ENCODE measurements around the gene CYB561D2. TPM values are rescaled to one million over a fixed set of nuclear protein-coding genes. Genes with fewer than 3 reads are reported as not detected.
A peak's percentile ranks its signal among the peaks of the same experiment; 100 is the strongest.

Gene CYB561D2
- total RNA-seq, 4 donors from 2014 or later: 3.6 to 23.8 (median 11.3) TPM

DNA sequence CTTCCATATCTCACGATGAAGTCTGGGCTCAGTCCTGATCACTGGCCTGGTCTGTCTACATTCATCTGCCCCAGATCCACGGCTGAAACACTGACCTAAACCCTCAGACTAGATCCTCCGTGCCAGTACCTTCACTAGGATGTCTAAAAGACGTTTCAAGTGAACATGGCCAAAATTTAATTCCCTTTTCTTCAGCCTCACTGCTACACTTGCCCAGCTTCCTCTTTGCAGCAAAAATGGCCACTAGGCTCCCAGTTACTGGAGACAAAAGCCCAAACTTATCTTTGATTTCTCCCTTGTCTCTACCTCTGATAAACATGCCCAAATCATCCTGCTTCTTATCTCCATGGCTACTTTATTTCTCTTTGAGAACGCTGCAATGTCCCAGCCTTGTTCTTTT, 11.7 kb upstream of the CYB561D2 start:
- Histone ChIP-seq H3K4me1 (peaks cover 3 to 6% of the 10 kb centered on the region in 2 donors), H3K27me3 (no peaks in the 10 kb centered on the region), H3K36me3 (no peaks in the 10 kb centered on the region), H3K4me3 (no peak overlapping the region), H3K9me3 (no peaks in the 10 kb centered on the region), H3K27ac (peak overlapping the region; percentile 94 to 99)
- DNase-seq: no peak
- intact Hi-C loops (cut with DNase I; ENCODE audit: low total_unique reads): no loop called here
- TF ChIP-seq POLR2A (IDR thresholded peaks at IDR 0.05): no peak
- TF ChIP-seq, protein P1, sequence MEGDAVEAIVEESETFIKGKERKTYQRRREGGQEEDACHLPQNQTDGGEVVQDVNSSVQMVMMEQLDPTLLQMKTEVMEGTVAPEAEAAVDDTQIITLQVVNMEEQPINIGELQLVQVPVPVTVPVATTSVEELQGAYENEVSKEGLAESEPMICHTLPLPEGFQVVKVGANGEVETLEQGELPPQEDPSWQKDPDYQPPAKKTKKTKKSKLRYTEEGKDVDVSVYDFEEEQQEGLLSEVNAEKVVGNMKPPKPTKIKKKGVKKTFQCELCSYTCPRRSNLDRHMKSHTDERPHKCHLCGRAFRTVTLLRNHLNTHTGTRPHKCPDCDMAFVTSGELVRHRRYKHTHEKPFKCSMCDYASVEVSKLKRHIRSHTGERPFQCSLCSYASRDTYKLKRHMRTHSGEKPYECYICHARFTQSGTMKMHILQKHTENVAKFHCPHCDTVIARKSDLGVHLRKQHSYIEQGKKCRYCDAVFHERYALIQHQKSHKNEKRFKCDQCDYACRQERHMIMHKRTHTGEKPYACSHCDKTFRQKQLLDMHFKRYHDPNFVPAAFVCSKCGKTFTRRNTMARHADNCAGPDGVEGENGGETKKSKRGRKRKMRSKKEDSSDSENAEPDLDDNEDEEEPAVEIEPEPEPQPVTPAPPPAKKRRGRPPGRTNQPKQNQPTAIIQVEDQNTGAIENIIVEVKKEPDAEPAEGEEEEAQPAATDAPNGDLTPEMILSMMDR (IDR thresholded peaks at IDR 0.05): no peak

DNA sequence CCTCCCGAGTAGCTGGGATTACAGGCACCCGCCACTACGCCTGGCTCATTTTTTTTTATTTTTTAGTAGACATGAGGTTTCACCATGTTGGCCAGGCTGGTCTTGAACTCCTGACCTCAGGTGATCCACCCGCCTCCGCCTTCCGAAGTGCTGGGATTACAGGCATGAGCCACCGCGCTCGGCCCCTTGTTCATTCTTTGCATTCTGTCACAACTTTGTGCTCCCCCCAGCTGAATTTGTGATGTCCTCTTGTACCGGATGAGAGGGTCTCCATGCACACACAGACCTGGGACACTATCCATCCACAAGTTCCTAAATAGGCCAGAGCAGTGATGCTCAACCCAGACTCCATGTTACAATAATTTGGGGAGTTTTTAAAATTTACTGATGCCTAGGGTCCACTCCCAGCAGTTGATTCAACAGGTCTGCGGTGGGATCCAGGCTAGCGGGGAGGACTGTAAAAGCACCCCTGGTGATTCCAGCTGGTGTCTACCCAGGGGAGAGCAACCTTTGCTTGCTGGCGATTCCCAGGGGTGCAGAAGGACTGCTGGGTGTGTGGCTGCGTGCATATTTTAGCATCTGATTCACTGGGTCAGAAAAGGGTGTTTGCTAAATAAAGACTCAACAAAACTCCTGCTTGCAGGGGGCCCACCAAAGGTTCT, 11.0 kb upstream of the CYB561D2 start:
- Histone ChIP-seq H3K36me3 (no peaks in the 10 kb centered on the region), H3K9me3 (no peaks in the 10 kb centered on the region), H3K27ac (peak overlapping the region; percentile 94 to 99), H3K27me3 (no peaks in the 10 kb centered on the region), H3K4me1 (peaks cover 0 to 6% of the 10 kb centered on the region in 2 donors), H3K4me3 (peak overlapping the region; percentile 40 to 52)
- intact Hi-C loops (cut with DNase I; ENCODE audit: low total_unique reads): no loop called here
- TF ChIP-seq POLR2A (IDR thresholded peaks at IDR 0.05): no peak
- TF ChIP-seq, protein P1 (IDR thresholded peaks at IDR 0.05): no peak
- no peak for DNase-seq

DNA sequence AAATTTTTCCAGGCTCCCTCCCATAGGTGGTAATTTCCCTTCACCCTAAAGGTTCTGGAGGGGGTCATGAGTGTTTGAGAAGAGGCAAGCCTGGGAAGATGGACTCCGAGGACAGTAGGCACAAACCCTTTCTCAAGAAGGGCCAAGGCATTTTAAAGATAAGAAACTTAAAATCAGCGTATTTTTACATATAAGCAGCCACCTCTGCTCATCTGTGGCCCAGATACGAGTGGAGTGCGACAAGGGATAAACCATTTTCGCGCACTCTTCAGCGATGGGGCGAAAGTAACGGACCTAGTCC, 10.6 kb upstream of the CYB561D2 start:
- H3K4me1 ChIP-seq: peaks cover 0 to 7% of the 10 kb centered on the region in 2 donors
- no peaks in the 10 kb centered on the region for H3K27me3 ChIP-seq
- peak overlapping the region; percentile 40 to 52 for H3K4me3 ChIP-seq
- TF ChIP-seq, protein P1 (IDR thresholded peaks at IDR 0.05): no peak
- no peak for TF ChIP-seq POLR2A (IDR thresholded peaks at IDR 0.05)
- intact Hi-C loops (cut with DNase I; ENCODE audit: low total_unique reads): no loop called here
- peak overlapping the region; percentile 94 to 99 for H3K27ac ChIP-seq
- H3K9me3 ChIP-seq: no peaks in the 10 kb centered on the region
- DNase-seq: no peak
- no peaks in the 10 kb centered on the region for H3K36me3 ChIP-seq

DNA sequence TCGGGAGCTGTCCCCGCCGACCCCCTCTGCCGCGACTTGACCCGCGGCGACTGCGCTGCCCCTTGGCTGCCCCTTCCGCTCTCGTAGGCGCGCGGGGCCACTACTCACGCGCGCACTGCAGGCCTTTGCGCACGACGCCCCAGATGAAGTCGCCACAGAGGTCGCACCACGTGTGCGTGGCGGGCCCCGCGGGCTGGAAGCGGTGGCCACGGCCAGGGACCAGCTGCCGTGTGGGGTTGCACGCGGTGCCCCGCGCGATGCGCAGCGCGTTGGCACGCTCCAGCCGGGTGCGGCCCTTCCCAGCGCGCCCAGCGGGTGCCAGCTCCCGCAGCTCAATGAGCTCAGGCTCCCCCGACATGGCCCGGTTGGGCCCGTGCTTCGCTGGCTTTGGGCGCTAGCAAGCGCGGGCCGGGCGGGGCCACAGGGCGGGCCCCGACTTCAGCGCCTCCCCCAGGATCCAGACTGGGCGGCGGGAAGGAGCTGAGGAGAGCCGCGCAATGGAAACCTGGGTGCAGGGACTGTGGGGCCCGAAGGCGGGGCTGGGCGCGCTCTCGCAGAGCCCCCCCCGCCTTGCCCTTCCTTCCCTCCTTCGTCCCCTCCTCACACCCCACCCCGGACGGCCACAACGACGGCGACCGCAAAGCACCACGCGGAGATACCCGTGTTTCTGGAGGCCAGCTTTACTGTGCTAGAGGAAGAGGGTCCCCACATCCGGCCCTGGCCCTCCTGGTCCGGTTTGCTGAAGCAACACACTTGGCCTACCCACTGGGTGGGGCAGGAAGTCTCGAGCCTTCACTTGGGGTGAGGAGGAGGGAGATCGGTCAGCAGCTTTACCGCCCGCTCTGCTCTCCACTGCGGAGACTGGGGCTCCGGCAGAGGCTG, 10.0 kb upstream of the CYB561D2 start, which contains the start of gene RASSF1:
Gene RASSF1, minus strand, starts transcription at position 389 of the 882 bp plus-strand sequence. Its CDS starts 31 bp downstream, at position 358.
- DNase-seq: peak; percentile 70 to 80
- Histone ChIP-seq H3K36me3 (no peaks in the 10 kb centered on the region), H3K27me3 (no peaks in the 10 kb centered on the region), H3K4me1 (peaks cover 0 to 13% of the 10 kb centered on the region in 2 donors), H3K27ac (peak within 1 kb of the TSS; percentile 94 to 99), H3K9me3 (no peaks in the 10 kb centered on the region), H3K4me3 (peak within 1 kb of the TSS; percentile 40 to 52)
- intact Hi-C loops (cut with DNase I; ENCODE audit: low total_unique reads): no loop called here
- TF ChIP-seq, protein P1 (IDR thresholded peaks at IDR 0.05): no peak
- TF ChIP-seq POLR2A (IDR thresholded peaks at IDR 0.05): peak; percentile 67 to 79

DNA sequence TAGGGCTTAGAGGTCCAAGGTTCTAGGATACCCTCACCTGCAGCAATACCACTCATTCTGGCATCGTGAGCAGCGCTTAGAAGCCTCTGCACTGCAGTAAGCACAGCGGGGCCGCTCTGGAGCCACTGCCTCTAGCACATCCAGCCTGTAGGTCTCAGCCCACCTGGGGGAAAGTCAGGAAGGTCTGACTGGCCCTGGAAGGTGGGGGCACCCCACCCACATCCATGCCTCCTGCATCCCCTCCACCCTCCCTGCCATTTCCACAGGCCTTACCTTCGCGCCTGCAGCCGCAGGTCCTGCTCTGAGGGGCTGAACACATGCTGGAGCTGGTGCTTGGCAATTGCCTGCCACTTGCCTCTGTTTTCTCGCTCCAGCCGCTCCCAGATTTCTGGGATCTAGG, 9.1 kb upstream of the CYB561D2 start:
- intact Hi-C loops (cut with DNase I; ENCODE audit: low total_unique reads): no loop called here
- peaks cover 0 to 19% of the 10 kb centered on the region in 2 donors for H3K4me1 ChIP-seq
- H3K27ac ChIP-seq: no peak overlapping the region
- H3K4me3 ChIP-seq: no peak overlapping the region
- TF ChIP-seq, protein P1 (IDR thresholded peaks at IDR 0.05): no peak
- no peak for TF ChIP-seq POLR2A (IDR thresholded peaks at IDR 0.05)
- H3K9me3 ChIP-seq: no peaks in the 10 kb centered on the region
- no peak for DNase-seq
- H3K36me3 ChIP-seq: no peaks in the 10 kb centered on the region
- H3K27me3 ChIP-seq: no peaks in the 10 kb centered on the region
